ENCODE data around the gene FKBP4. TPM values are rescaled to one million over a fixed set of nuclear protein-coding genes. Genes with fewer than 3 reads are reported as not detected.
A peak's percentile ranks its signal among the peaks of the same experiment; 100 is the strongest.

FKBP4 gene
- total RNA-seq, 1 donor from 2014 or later = 30.7 TPM

- peak in 1 of 2 donors; percentile 55 for DNase-seq (ENCODE audit: low read depth in 2 of 2)
Observed at GRCh38 chr12:2845280-2845679, 50.5 kb downstream of the FKBP4 start.

GRCh38 chr12:2851931-2852330 is 57.2 kb downstream of the FKBP4 start:
- no peak for DNase-seq (ENCODE audit: low read depth in 2 of 2)

- DNase-seq (ENCODE audit: low read depth in 2 of 2) = peak in 1 of 2 donors; percentile 72
Observed at GRCh38 chr12:2853626-2854025, 58.9 kb downstream of the FKBP4 start.

Other genes with a start within 250 kb of the FKBP4 start
- 9.0 and 13.9 TPM in 2 replicates for gene ITFG2, start 17.7 kb downstream of the FKBP4 start, total RNA-seq
- gene NRIP2, start 40.1 kb downstream of the FKBP4 start, total RNA-seq = 0.13 TPM in 1 of 2 replicates, not detected in the other
- not detected in 2 replicates for gene TEX52, start 62.1 kb downstream of the FKBP4 start, total RNA-seq
- 4.7 and 5.1 TPM in 2 replicates for gene FOXM1, start 82.2 kb downstream of the FKBP4 start, total RNA-seq
- gene RHNO1, start 82.3 kb downstream of the FKBP4 start, total RNA-seq = 19.4 and 21.9 TPM in 2 replicates
- gene TULP3, start 95.9 kb downstream of the FKBP4 start, total RNA-seq = 15.8 and 16.9 TPM in 2 replicates
- 20.8 and 21.9 TPM in 2 replicates for gene TEAD4, start 164.4 kb downstream of the FKBP4 start, total RNA-seq